GM19452 (cell line): Measurements from ENCODE around the gene POLR3H.

Experiments used
- ATAC-seq: cut with Tn5 transposase; IDR thresholded peaks from one replicate; pipeline ENCODE4 v1.9.1; 2021; ENCODE audit not compliant: unreplicated experiment

Gene POLR3H

DNA sequence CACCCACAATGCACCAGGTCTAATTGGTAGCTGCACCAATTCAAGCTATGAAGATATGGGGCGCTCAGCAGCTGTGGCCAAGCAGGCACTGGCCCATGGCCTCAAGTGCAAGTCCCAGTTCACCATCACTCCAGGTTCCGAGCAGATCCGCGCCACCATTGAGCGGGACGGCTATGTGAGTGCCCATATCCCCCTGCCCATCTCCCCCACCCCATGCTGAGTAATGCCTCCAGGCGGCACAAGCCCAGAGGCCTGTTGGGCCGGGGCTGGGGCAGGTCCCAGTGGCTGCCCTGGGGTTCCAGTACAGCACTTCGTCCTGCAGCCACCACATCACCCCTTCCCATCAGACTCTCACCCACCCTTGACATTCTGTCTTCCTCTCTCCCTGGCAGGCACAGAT, 21.5 kb downstream of the POLR3H start:
- ATAC-seq = no peak

DNA sequence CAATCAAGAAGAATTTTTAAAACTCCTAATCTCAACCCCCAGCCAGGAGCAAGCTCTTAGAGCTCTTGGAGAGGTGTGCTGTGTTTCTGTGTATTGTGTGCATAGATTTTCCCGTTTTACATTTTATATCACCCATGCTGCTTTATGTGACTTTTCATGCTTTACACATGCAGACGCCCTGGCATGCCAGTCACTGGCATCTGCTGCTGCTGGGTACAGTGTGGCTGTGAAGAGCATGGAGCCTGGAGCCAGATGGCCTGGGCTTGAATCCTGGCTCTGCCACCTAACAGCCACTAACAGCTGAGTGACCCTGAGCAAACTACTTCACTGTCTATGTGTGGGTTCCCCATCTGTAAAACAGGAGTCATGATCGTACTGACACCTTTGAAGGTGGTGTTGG, 23.1 kb downstream of the POLR3H start:
- no peak for ATAC-seq

DNA sequence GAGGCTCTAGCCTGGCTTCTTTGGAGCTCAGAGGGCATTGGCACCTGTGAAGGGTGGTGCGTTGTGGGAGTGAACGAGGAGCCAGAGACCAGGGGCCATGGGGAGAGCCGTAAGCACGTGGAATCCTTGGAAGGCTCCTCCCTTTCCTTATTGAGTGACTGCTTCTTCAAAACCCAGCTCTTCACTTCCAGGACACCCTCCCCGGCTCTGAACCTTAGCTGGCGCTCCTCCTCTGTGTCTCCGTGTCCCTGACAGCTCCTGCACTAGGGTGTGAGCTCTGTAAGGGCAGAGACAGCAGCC, 26.3 kb downstream of the POLR3H start:
- ATAC-seq = no peak

DNA sequence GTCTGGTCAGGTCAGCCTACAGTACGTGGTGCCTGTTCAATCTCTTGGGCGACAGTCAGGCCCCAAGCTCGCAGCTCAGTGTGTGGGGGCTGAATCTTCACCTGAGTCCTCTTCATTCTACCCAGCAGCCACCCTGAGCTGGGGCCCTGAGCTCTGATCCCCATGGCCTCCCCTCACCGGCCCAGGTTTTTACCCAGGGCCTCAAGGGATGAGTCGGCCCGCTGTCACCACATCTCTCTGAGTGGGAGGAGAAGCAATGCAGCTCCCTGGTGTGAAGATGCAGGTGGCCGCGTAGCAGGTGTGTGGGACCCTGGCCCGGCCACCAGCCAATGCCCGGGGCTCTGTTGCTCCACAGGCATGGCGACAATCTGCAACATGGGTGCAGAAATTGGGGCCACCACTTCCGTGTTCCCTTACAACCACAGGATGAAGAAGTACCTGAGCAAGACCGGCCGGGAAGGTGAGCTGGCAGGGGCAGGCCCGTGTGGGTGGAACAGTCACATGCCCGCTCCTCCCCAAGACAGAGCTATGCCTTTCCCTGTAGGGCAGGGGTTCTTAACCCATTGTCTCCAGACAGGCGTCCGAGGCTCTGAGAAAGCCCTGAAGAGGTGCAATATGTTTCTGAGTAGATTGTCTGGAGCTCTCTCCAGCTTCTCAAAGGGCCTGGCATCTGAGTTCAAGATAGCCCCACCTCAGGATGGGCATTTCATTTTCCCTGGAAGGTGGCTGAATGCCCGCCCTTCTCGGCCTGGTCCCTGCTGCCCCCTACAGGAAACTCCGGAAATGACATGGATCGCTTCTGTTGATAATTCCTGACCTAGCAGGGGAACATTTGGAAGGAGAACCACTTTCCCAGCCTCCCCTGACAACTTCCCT, 26.9 kb downstream of the POLR3H start:
- no peak for ATAC-seq

DNA sequence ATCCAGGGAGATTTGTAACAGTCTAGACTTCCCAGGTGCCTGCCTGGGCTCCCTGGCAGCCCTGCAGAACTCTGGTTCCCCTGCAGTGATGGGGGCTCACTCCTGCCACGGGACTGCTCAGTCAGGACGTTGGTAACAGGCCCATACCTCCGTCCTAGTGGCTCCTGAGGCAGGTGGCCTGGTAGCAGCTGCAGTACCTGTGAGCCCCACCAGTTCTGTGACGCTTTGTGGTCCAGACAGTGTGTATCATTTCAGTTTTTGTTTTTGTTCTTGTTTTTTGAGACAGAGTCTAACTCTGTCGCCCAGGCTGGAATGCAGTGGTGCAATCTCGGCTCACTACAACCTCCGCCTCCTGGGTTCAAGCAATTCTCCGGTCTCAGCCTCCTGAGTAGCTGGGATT, 27.8 kb downstream of the POLR3H start:
- ATAC-seq = no peak

DNA sequence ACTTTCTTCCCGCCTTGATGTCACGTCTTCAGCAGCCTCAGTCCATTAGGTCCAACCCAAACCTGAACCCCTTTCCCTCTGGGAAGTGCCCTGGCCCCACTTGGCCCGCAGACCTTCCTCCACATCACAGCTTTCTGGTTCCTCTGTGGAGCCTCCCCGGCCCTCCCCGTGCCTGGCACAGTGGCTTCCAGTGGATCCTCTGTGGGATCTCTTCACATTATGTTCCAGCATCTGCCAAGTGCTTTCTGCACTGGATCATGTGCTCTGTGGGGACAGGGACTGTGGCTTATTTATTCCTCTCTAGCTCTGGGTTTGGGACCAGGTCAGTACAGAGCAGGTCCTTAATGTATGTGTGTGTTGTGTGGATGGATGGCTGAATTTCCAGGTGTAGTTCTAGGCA, 30.9 kb downstream of the POLR3H start:
- ATAC-seq = no peak

DNA sequence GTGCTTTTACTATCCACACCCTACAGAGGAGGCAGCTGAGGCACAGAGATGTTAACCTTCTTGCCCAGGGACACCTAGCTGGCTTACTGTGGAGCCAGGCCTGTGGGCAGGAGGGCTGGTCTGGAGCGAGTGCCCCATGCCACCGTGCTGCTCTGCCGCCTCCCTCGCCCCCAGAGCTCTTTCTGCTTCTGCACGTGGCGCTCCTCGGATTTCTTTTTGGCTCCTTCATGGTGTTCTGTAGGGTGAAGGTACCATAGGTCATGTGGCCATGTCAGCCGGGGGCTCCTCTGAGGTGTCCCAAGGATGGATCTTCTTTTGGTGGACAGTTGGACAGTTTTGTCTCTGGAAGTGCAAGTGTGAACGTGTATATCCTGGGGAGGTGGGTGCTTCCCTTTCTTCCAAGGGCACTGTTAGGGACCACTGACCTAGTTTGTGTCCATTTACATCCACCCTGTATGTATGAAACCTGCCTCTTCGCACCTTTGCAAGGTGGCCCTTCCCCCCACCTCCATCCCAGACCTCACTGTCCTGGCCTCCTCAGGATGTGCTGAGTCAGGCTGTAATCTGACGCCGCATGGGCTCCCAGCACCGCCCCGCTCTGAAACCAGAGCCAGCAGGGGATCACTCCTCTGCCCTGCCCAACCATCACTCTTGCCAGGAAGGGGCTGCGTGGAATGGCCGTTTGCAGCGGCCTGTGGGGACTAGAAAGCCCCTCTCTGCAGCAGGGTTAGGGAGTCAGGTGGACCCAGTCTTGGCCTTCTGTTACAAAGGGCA, 31.7 kb downstream of the POLR3H start:
- no peak for ATAC-seq

DNA sequence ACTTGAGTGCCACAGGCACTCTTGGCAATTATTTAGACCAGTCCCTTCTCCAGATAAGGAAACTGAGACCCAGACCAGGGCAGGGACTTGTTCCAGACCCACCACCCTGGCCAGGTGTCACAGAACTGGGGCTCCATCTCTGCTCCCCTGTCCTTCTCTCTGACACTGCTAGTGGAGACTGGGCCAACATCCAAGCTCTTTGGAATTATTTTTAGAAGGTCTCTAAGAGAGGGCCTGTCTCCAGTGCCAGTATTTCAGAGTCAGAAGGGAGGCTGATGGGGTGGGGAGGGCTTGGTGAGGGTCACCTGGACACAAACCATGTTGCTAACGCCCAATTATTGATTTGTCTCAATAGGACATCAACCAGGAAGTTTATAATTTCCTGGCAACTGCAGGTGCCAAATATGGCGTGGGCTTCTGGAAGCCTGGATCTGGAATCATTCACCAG, 32.7 kb downstream of the POLR3H start:
- ATAC-seq = no peak

DNA sequence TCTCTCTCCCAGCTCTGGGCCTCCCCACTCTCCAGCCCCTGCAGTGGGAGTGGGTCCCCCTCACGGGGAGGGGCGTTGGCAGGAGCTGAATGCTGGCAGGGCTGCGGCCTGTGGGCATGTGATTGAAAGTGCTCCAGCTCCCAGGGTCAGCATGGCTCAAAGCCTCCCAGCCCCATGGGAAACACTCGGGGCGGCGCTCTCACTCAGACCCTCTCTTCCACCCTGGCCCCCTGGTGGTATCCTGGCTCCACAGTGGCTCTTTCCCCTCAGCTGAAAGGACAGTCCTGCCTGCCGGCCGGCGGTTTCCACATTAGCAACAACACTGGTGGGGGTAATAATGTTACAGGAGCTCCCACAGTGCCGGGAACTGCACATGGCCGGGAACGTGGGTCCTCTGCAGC, 35.5 kb downstream of the POLR3H start:
- no peak for ATAC-seq

DNA sequence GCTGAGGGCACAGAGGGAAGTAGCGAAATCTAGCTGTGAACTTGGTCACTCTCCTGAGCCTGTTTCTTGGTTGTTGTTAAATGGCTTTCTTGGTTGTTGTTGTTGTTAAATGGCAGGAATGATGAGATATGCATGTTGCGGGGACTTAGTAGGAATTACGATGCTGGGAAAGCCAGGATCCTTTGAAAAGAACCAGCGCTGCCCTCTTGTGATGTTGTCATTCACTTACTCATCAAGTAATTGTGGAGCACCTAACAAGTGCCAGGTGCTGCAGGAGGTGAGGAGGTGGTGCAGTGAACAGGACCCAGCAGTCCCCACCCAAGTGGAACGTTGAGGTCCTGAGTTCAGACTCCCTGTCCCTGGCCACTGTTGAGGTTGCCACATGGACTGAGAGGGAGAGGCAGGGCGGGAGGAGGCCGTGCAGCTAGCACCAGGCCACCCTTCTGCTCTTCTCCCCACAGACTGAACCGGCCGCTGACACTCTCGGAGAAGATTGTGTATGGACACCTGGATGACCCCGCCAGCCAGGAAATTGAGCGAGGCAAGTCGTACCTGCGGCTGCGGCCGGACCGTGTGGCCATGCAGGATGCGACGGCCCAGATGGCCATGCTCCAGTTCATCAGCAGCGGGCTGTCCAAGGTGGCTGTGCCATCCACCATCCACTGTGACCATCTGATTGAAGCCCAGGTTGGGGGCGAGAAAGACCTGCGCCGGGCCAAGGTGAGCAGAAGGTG, 36.8 kb downstream of the POLR3H start:
- ATAC-seq = no peak

DNA sequence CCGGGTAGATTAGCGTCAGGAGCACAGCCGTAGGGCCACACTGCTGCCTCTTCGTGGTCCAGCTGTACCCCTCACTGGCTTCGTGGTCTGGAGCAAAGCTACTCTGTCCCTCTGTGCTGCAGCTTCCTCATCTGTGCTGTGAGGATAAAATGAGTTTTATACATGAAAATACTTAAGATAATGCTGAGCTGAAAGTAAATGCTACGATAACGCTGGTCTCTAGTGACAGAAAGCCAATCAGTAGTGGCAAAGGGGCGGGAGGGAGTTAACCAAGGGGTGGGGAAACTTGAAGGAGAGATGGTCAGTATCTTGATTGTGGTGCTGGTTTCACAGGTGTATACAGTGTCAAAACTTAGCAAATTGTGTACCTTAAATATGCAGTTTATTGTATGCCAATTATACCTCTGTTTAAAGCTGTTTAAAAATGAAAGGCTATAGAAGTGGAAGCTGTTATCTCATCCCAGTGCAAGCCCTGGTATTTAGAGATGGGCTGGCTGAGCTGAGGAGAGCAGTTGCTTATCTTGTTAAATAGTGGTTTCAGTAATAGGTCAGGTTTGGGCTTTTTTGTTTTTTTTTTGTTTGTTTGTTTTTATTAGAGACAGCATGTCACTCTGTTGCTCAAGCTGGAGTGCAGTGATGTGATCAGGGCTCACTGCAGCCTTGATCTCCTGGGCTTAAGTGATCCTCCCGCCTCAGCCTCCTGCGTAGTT, 38.6 kb downstream of the POLR3H start:
- ATAC-seq = no peak

DNA sequence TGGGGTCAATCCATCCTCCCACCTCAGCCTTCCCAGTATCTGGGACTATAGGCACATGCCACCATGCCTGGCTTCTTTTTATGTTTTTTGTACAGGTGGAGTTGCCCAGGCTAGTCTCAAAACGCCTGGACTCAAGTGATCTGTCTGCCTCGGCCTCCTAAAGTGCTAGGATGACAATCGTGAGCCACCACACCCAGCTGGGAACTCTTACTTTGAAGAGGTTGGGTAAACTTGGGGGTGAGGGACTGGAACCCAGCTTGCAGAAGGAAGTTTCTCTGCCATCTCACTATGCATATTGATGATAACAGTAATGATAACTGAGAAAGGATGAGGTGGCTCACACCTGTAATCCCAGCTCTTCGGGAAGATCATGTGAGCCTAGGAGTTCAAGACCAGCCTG, 39.5 kb downstream of the POLR3H start:
- no peak for ATAC-seq

DNA sequence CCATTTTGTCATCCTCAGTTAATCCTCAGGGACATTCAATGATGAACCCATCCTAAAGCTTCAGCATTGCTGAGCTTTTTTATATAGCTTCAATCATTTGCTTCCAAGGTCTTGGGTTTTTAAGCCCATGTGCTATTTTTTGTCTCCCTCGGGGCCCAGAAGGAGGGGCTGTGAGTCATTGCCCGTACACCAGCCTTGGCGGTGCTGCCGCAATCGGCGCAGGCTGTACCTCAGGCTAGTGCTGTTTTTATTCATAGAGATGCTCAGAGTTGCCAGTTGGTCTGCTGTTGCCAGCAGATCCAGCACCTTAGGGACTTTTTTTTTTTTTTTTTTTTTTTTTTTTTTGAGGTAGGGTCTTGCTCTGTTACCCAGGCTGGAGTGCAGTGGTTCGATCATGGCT, 39.9 kb downstream of the POLR3H start:
- ATAC-seq = no peak

DNA sequence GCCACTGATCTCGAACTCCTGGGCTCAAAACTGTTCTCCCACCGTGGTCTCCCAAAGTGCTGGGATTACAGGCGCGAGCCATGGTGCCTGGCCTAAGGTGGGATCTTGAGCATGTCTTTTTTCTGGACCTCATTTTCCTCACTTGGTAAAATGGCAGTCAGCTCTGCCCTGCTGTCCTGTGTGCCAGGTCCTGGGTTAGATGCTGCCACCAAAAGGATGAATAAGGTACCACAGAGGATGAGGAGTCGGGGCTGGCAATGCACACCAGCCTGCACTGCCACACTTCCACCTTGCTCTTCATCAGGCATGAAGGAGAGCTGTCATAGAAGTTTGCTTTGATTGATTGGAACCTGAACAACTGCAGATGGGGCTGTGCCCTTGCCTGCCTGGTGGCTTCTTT, 43.1 kb downstream of the POLR3H start:
- ATAC-seq = no peak

DNA sequence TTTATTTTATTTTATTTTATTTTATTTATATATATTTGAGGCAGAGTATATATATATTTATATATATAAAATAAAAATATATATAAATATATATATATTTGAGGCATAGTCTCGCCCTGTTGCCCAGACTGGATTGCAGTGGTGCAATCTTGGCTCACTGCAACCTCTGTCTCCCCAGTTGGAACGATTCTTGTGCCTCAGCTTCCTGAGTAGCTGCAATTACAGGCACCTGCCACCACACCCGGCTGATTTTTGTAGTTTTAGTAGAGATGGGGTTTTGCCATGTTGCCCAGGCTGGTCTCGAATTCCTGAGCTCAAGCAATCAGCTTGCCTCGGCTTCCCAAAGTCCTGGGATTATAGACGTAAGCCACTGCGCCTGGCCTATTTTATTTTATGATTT, 44.0 kb downstream of the POLR3H start:
- no peak for ATAC-seq

DNA sequence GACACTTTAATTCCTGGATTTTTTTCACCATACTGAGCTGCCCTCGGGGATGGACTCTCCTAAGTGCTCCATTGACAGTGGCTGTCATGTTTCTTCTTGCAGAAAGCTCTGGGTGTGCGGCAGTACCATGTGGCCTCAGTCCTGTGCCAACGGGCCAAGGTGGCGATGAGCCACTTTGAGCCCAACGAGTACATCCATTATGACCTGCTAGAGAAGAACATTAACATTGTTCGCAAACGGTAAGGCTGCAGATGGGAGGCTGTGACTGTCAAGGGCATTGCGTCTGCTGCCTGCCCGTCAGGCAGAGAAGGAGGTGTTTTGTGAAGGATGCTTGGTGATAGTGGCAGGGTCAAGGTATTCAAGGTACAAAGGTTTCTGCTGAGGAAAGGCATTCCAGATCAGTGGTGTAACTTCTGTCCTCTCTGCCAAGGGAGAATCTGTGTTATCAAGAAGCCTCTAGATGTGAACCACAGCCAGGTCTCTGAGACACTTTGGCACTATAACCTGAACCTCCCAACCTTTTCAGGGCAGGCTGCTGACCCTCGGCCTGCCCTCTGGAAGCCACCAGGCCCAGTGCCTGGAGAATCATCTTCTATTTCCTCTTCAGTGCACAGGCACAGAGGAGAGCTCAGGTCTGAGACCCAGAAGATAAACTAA, 44.5 kb downstream of the POLR3H start:
- ATAC-seq = no peak

DNA sequence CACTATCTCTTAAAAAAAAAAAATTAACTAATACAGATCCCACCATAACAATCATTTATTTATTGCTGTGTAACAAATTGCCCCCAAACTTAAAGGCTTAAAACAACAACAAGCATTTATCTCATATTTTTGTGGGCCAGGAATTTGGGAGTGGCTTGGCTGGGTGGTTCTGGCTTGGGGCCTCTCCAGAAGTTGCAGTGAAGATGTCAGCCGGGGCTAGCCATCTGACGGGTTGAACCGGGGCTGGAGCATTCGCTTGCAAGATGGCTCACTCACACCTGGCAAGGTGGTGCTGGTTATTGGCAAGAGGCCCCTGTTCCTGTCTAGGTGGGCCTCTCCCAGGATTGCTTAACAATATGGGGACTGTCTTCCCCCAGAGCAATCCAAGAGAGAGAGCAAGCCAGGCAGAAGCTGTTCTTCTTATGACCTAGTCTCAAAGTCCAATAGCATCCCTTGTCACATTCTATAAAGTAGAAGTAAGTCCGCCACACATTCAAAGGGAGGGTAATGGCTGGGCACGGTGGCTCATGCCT, 45.9 kb downstream of the POLR3H start:
- no peak for ATAC-seq

DNA sequence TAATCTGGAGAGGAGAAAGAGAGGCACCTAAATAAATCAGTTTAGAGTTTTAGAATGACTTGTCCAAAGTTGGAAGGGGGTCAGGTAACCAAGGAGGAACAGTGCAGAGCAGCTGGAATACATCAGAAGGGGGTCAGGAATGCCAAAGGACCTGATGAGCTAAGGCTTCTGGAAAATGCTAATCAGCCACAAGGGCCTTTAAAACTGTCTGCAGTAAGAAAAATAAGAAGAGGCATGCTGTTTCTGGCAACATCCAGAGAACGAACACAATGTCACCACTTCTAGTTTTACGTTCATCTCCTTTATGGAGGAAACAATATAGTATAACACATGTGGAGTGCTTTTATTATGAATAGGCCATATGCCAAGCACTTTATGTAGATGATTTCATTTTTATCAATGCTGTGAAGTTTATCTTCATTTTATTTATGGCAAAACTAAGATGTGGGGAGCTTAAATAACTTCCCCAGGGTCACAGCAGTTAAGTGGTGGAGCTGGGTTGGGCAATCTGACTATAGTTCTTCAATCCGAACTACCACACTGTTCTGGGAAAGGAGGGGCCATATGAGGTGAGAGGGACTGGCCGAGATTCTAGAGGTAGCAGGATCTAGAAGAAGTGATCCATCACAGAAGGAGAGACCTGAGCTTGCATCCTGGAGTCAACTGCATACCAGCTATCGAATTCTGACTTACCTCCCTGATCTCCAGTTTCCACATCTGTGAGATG, 52.7 kb downstream of the POLR3H start:
- no peak for ATAC-seq

DNA sequence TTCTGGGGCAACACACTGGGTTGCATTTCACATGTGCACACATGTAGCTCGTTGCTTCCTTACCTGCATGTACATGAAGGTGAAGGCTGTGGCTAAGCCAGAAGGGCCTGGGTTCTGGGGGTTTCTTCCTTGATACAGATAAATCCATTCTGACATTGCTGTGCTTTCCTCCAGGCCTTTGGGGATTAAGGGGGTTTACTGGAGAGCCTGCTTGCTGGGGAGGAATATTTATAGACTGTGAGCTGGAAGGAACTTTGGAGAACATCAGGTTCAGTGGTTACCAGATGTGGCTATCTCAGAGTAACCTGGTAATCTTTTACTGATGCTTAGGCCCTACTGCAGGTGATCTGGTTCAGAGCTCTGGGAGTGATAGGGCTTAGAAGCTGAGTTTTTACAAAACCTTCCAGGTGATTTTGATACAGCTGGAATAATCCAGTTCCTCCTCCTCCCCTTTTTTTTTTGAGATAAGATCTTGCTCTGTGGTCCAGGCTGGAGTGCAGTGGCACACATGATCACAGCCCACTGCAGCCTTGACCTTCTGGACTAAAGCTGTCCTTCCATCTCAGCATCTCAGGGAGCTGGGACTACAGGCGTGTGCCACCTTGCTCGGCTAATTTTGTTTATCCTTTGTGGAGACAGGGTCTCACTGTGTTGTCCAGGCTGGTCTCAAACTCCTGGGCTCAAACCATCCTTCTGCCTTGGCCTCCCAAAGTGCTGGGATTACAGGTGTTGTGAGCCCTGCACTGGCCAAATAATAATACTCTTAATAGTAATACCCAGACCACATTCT, 55.5 kb downstream of the POLR3H start:
- no peak for ATAC-seq
